Head of caudate nucleus (tissue), 42 donors: Measurements from ENCODE around the gene DAZL.
"Not testable (repeated sequence)": the region's sequence is repeated elsewhere in the genome, so short reads cannot be mapped to it uniquely, and the experiment has no call there.

ENCODE experiments used
- DNase-seq, 42 donors: peaks; one replicate each; pipeline versions ENCODE4 v3.0.0 to v3.0.0-alpha.2; 2020 to 2021; ENCODE audit warnings: mixed read lengths in 7 of 42
- intact Hi-C: fragments of 100-400 bp; cut with DNase I; formaldehyde crosslinking; loops from one replicate; pipeline ENCODE4 v1.15.0; 2022

Gene DAZL

DNA sequence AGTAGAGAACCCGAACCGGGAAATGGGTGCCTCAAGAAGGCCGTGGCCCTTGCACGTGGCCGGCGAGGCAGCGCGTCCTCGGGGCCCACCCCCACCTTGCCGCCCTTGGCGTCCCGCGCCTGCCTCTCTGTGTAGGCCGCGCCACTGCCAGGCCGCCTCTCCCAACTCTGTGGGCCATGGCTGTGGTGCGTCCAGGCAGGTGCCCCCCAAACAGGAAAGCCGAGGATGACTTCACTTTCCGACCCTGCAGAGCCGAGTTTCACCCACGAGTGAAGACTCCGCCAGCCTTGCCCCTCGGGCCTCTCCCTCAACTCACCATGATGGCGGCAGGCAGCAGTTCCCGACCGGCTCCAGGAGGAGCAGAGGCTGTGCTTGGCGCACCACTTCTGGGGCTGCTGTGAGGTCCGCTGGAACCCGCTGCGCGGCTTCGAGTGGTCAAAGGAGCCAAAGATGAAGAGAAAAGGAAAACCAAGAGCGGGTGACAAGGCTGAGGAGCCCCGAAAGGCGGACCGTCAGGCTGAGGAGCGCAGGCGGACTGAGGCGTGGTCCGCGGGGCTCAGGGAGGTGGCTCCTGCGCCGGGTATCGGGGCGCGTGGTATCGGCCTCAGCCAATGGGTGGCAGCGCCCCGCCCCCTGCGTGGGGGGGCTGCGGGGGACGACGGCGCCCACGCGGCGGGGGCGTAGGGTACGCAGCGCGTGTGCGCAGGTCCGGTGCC lies at the start of gene DAZL:
TSS of gene DAZL (minus strand) at position 537 of the 716 bp plus-strand sequence. CDS start at position 319, 218 bp downstream.
- intact Hi-C loops: loop anchor here (10.0 kb wide), 2 partner anchors 430 to 610 kb away; no protein-coding TSS in a partner anchor
- DNase-seq: no peak

- DNase-seq: no peak
- intact Hi-C loops: no loop called here
These were observed 49.8 kb upstream of the DAZL start for GRCh38 chr3:16654976-16655375.

- DNase-seq: no peak
- intact Hi-C loops: no loop called here
These were observed 48.5 kb upstream of the DAZL start for GRCh38 chr3:16653712-16654111.

GRCh38 chr3:16647668-16648067 lies 42.4 kb upstream of the DAZL start:
- intact Hi-C loops: no loop called here
- DNase-seq: no peak

- intact Hi-C loops: no loop called here
- no peak for DNase-seq
These were observed 34.6 kb upstream of the DAZL start for GRCh38 chr3:16639806-16640205.

GRCh38 chr3:16633948-16634347 lies 28.7 kb upstream of the DAZL start:
- intact Hi-C loops: no loop called here

DNA sequence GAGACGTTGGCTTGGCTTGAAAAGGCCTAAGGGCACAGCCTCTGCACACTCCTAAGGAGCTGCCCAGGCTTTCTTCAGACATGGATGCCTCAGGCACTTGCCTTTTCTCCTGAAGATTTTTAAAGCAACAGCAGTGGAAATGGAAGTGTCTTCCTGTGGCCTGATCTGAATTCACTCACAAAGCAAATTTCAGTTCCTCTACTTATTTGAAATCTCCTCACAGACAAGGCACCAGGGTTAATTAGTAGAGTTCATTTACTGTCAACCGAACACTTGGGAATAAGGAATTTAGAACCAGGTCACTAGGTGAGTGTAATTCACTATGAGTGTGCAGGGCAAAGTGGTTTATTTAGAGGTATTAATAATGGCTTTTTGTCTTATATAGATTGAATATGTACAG lies 27.2 kb upstream of the DAZL start:
- no peak for DNase-seq
- intact Hi-C loops: no loop called here

More at GRCh38 chr3:16633948-16634347, 28.7 kb upstream of the DAZL start:
- DNase-seq: no peak

GRCh38 chr3:16618721-16619120 lies 13.5 kb upstream of the DAZL start:
- intact Hi-C loops: no loop called here
- no peak for DNase-seq

DNA sequence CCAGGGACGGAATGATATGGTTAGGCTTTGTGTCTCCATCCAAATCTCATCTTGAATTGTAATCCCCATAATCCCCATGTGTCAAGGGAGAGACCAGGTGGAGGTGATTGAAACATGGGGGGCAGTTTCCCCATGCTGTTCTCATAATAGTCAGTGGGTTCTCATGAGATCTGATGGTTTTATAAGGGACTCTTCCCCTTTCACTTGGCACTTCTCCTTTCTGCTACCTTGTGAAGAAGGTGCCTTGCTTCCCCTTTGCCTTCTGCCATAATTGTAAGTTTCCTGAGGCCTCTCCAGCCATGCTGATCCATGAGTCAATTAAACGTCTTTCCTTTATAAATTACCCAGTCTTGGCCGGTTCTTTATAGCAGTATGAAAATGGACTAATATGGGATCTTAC lies 11.9 kb upstream of the DAZL start:
- DNase-seq, intact Hi-C loops: not testable (repeated sequence)

GRCh38 chr3:16616083-16616482 lies 10.9 kb upstream of the DAZL start:
- no peak for DNase-seq
- intact Hi-C loops: no loop called here

DNA sequence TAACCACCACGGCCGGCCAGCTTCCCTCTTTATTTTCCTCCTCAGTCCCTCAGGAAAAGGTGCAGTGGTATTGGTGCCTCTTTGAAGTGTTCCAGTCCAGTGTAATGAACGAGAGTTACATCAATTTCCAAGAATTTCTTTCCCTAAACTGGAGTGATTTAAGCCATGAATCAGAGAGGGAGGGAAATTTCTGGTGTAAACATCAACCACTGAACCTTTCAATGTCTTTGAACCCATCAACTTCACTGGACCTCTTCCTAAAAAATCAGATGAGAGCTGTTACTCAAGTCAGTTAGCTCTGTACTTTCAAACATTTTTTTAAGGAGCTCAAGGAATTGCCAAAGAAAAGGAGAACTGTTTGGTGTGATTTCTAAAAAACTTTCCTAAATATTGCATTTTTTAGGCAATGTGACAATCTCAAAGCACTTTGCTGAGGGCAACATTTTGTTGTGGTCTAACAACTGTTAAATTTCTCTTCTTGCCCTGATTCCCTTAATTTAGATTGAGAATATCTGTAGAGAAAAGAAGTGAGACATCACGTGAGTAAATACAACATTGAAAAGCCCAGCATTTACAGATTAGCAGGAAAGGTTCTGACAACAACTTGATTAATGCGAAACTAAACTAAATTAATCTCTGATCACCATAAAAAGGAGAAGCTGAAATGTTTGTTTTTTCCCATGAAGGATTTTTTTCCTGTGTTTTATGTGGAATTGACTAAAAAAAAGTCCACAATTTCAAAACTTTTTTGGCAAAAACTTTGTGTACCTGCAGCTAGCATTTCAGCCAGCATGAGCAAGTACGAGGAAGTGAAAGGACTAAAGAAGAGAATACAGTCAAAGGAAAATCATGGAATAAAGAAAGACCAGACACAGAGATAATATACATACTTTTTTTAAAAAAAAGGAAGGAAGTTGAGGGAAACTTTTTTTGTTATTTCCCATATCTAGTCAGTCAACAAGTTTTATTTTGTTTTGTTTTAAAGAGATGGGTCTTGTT lies 9.1 kb upstream of the DAZL start:
- intact Hi-C loops: no loop called here
- no peak for DNase-seq

DNA sequence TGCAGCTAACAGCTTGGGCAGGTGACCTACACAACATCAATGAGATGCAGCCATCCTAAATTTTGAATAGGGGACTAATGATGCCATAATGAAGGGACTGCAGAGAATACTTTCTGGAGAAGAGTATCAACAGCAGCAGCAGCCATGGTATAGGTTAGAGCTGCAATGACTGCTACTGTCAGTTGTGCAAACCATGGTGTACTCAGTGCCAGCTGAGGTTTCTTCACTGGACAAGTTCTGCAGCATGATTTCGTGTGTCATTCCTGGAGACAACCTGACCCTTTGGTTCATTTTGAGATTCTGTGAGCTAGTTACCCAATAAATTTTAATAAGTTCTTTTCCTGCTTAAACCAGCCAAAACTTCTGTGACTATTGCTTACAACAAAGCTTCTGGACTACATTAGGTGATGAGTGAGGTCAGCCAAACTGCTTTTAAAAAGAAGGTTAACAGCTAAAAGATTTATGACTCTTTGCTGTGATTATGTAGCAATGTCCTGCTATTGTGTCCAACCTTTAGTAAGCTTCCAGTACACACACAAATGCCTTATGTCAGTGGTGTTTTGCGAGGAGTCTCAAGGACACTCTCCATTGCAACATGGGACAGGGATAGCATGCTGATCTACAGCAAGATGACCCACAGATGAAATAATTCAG lies 4.8 kb upstream of the DAZL start:
- DNase-seq: no peak
- intact Hi-C loops: loop anchor here (10.0 kb wide), 2 partner anchors 425 to 605 kb away; no protein-coding TSS in a partner anchor

DNA sequence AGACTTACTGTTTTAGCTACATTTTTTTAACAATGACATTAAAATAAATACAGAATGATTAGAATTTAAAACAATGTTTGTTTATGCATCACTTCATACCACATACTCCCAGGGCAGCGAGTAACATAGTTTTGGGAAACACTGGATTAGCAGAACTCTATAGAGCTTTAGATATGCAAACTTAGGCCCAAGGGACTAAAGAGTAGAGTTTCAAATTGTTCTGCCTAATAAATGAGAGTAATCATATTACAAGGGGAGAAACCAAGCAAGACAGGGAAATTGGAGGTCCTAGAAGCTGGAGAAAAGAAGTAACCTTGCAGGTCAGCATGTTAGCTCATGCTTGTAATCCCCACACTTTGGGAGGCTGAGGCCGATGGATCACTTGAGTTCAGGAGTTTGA lies 3.6 kb upstream of the DAZL start:
- no peak for DNase-seq
- intact Hi-C loops: loop anchor here (10.0 kb wide), 2 partner anchors 426 to 606 kb away; no protein-coding TSS in a partner anchor

DNA sequence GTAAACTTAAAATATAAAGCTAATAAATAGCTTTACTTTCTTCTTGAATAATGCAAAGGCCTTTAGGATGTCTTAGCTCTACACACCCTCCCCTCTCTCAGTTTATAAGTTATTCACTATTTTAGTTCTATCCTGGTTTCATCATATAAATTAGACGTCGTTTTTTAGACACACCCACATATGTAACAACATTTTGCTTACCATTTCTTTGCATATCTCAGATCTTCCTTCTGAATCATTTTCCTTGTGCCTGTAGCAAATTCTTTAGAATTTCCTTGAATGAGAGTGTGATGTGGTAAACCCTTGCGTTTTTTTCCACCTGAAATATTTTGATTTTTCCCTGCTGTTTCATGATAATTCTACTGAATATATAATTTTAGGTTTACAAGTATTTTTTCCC lies 2.5 kb upstream of the DAZL start:
- DNase-seq: no peak
- intact Hi-C loops: loop anchor here (10.0 kb wide), 2 partner anchors 427 to 607 kb away; no protein-coding TSS in a partner anchor

DNA sequence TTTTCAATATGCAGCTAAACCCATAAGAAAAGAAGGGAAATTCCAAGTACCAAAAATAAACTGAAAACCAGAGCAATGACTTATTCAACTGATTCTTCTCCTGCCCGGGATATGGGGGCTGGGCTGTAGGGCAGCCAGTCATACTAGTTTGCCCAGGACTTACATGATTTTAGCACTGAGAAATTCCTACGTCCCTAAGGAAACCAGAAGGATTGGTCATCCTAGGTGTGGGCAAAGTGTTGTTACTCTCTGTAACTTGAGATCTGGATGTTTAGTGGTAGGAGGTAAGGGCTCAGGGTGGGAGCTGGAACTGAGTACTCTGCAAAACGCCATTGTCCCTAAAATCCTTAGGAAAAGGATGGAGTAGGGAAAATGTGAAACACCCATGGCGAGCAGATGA lies 1.2 kb upstream of the DAZL start:
- no peak for DNase-seq
- intact Hi-C loops: loop anchor here (10.0 kb wide), 2 partner anchors 428 to 608 kb away; no protein-coding TSS in a partner anchor

DNA sequence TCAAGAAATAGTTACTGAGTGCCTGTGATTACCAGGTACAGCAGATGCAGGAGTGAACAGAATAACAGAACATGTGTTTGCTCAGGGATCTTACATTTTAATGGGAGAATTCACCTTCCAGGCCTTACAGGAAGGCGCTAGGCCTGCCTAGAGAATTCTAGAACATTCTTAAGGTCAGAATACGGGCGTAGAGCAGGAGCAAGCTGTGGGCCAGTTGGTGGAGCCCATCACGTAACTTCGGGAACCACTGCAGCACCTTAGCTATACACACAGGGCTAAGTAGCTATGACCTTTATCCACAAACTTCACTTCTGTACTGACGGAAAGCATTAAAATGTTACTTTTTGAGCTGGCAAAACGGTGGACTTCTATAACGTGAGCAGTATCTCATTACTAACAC lies 743 bp upstream of the DAZL start:
- no peak for DNase-seq

GRCh38 chr3:16604433-16604832 lies 790 bp downstream of the DAZL start:
- DNase-seq: no peak
- intact Hi-C loops: loop anchor here (10.0 kb wide), 2 partner anchors 430 to 610 kb away; no protein-coding TSS in a partner anchor

More for the DNA sequence above, 743 bp upstream of the DAZL start:
- intact Hi-C loops: loop anchor here (10.0 kb wide), 2 partner anchors 429 to 609 kb away; no protein-coding TSS in a partner anchor

DNA sequence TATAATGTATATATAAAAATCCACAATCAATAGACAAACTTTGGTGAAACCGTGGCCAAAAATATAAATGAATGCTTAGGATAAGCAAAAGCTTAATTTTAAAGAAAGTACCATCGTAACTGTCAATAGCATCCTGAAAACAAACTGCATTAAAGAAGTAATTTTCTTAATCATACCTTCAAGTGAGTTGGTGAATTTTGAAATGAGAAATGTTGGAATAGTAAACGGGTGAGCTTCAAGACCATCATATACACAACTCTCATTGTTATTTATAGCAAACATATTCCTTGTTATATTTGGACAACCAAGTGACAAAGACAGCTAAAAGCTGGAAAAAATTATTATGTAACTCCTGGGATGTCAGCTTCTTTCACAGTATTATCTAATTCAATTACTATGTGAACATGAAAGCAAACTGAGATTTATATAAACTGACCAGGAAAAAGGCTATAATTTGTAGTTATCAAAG lies 3.7 kb downstream of the DAZL start:
- intact Hi-C loops: loop anchor here (10.0 kb wide), 2 partner anchors 433 to 613 kb away; no protein-coding TSS in a partner anchor
- DNase-seq: no peak
